RCC 7860 (cell line): ENCODE data around the gene TGFBR3.

Source experiments
- DNase-seq: peaks from one replicate; pipeline ENCODE4 v3.0.0-alpha.2; 2015; ENCODE audit warnings: low spot score
- FAIRE-seq: peaks from 2 replicates; lab custom pipeline; 2012; peaks lifted over from hg19 to GRCh38; lab: Jason Lieb, UNC

The TGFBR3 gene

DNA sequence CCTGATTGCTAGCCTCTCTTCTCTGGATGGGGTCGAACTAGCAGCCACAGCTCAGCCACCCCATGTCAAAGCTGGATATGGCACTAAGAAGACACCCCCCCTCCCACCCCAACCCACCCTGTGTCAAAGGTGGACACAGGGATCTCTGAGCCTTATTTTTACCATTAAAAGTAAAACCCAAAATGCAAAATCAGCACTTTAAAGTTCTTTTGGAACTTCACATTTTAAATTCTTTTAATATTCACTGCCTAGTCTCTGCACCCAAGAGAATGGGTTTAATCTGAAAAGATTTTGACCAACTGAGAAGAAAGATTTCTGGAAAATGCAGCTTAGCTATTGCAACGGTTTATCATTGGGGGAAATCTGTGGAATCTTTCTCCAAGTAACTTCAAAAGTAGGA is 167.6 kb downstream of the TGFBR3 start:
- DNase-seq (no peak), FAIRE-seq (no peak)

- DNase-seq (no peak), FAIRE-seq (no peak)
Measured at GRCh38 chr1:91717839-91718238, 168.1 kb downstream of the TGFBR3 start.

- FAIRE-seq, result no peak
- no peak for DNase-seq
Measured at GRCh38 chr1:91716339-91716738, 169.6 kb downstream of the TGFBR3 start.

- FAIRE-seq (no peak), DNase-seq (no peak)
Measured at GRCh38 chr1:91715416-91716000, 170.4 kb downstream of the TGFBR3 start.

GRCh38 chr1:91714867-91715381 is 171.0 kb downstream of the TGFBR3 start:
- DNase-seq (no peak), FAIRE-seq (no peak)

DNA sequence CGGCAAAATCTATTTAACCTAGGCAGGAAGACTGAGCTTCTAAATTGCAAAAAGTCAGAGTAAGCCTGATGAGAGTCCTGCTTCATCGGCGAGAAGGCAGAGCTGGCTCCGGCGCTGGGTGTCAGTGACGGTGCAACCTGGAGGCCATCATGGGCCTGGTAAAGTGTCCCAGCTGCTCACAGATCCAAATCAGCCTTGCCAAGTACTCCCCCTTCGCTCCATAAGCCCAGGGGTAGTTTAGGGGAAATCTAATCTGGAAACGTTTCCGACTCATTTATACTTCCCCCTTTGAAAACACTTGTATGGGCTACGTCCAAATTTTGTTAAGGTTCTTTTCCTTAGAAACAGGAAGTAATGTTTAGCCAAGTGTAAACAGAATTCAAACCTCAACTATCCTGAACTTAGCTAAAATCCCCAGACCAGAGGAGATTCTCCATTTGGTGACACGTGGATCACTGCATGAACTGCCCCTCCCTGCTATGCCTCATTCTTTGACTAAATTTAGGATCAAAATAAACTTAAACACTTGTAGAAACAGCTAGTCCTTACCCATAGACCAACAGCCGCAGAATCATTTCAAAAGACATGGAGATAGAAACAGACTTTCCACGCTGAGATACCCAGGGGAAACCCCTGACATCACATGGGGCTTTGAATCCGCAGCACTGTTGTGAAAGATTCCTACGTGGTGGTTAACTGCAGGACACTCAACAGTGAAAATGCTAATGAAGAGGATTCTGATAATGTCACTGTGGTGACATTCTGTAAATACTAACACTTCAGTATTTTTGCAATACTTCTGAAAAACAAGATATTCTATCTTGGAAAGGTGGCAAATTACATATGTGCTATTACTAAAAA is 172.7 kb downstream of the TGFBR3 start:
- DNase-seq, result no peak

GRCh38 chr1:91712393-91712792 is 173.6 kb downstream of the TGFBR3 start:
- no peak for DNase-seq
- no peak for FAIRE-seq

More for the DNA sequence above, 172.7 kb downstream of the TGFBR3 start:
- no peak for FAIRE-seq

- FAIRE-seq (no peak), DNase-seq (no peak)
Measured at GRCh38 chr1:91711504-91712247, 174.3 kb downstream of the TGFBR3 start.

GRCh38 chr1:91710261-91710660 is 175.7 kb downstream of the TGFBR3 start:
- DNase-seq (no peak), FAIRE-seq (no peak)

- DNase-seq (no peak), FAIRE-seq (no peak)
Measured at GRCh38 chr1:91708691-91709090, 177.3 kb downstream of the TGFBR3 start.

DNA sequence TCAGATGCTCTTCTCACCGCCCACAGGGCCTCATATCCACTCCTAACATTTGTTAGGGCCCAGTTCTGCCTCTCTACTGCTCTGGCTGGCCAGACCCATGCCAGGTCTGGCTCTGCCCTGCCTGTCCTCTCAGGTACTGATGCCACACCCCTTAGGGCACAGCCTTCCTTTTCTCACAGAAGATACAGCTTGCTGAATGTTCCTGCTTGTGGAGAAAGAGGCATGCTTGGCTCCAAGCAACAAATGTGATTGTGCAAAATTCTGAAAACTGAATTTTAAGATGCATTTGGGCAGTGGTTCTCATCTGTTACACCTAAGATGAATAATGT is 178.1 kb downstream of the TGFBR3 start:
- DNase-seq (no peak), FAIRE-seq (no peak)

GRCh38 chr1:91707114-91707889 is 178.6 kb downstream of the TGFBR3 start:
- FAIRE-seq (no peak), DNase-seq (no peak)

DNA sequence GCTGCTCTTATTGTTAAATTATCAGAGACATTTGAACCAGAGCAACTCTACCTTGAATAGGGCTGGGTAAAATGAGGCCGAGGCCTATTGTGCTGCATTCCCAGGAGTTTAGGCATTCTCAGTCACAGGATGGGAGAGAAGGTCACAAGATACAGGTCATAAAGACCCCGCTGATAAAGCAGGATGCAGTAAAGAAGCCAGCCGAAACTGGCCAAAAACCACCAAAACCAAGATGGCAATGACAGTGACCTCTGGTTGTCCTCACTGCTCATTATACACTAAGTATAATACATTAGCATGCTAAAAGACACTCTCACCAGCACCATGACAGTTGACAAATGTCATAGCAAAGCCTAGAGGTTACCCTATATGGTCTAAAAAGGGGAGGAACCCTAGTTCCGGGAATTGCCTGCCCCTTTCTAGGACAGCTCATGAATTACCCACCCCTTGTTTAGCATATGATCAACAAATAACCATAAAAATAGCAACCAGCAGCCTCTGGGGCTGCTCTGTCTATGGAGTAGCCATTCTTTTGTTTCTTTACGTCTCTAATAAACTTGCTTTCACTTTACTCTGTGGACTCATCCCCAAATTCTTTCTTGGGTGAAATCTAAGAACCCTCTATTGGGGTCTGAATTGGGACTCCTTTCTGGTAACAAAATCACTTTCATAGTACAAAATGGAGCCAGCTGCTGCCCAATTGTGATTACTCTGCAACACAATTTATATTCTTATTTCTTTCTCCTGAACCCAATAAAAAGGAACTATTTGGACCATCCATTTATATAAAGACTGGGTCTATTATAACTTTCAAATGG is 179.6 kb downstream of the TGFBR3 start:
- DNase-seq (no peak), FAIRE-seq (no peak)

- FAIRE-seq (no peak), DNase-seq (no peak)
Measured at GRCh38 chr1:91704746-91705145, 181.2 kb downstream of the TGFBR3 start.

GRCh38 chr1:91703095-91703494 is 182.9 kb downstream of the TGFBR3 start:
- FAIRE-seq (no peak), DNase-seq (no peak)

GRCh38 chr1:91701472-91701869 is 184.5 kb downstream of the TGFBR3 start:
- no peak for FAIRE-seq
- DNase-seq, result no peak

DNA sequence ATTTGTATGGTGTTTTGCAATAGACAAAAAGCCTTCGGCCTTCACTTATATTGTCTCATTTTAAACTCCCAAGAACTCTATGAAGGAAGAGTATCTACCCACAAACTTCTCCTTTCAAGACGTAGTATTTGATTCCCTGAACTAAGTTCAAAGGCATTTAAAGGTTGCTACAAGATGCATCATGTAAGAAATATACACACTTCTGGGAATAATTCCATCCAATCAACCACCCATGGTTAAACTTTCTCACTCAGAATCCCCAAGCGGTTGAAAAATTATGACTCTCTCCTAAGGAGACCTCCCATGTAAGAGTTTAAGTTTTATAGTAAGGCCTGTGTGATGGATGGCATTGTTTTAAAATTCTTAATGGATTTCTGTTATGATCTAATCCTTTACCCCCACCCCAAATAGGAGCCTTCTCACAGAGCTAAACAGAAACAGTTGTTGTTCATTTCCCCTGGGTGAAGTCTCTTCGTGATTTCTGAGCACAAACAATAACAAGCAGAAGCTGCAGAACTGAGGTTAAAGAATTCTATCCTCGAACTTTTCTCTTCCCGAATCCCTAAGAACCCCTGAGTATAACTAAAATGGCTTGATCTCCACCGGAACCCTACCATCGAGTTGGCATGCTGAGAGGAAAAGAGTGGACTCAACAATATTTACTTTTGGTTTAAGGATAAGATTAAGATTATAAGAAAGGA is 185.0 kb downstream of the TGFBR3 start:
- FAIRE-seq (no peak), DNase-seq (no peak)

DNA sequence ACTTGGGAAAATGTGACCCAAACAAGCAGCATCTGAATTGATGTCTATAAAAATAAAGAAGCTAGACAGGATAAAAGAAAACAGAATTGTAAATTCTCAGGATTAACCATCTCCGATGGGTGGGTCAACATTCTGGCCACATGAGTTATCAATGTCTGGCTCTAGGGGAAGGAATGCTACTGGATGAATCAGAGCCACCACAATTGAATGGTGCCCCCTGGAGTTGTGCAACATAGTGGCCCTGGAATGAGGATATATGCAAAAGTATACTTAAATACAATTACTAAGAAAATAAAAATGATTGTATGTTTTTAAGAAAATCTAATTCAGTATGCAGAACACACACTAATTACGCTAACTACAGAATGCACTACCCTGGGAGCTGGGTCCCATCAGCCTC is 185.6 kb downstream of the TGFBR3 start:
- no peak for FAIRE-seq
- no peak for DNase-seq

DNA sequence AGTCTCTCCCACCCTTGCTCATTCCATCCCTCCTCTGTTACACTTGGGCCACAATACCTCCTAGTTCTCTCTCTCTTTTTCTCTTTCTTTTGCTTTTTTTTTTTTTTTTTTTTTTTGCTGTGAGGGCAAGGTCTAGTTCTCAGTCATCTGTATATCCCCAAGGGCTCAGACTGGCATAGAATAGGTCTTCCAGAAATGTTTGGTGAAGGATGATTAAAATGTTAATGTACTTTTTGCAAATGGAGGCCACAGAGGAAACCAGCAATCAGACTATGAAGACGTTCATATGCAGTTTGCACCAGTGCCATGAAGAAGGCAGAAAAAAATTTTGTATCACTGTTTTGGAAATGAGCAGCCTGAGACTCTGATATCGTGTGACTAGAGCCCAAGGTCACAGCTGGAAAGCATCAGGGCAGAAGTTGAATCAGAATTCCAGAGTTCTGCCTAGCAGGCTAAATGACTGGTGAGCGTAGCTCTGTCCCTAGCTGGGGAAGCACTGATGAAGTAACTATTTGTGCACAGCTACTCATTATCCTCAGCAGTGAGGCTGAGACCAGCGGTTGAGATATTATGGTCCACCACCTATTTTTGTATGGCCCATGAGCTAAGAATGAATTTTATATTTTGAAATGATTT is 186.5 kb downstream of the TGFBR3 start:
- no peak for FAIRE-seq
- DNase-seq, result no peak
